ENCODE measurements around the gene HRH1. TPM values are rescaled to one million over a fixed set of nuclear protein-coding genes. Genes with fewer than 3 reads are reported as not detected.
"Not testable (repeated sequence)": the region's sequence is repeated elsewhere in the genome, so short reads cannot be mapped to it uniquely, and the experiment has no call there.

Gene HRH1
- total RNA-seq, 3 donors from 2014 or later, result 2.3 to 6.5 (median 3.6) TPM

- H3K4me1 Mint-ChIP-seq (ENCODE audit: low read depth), result peaks cover 8% of the 10 kb centered on the region
- ATAC-seq (no peak), DNase-seq (no peak)
- peaks cover 29% of the 10 kb centered on the region for H3K27me3 Mint-ChIP-seq (ENCODE audit: low read depth)
- no peak overlapping the region for H3K4me3 Mint-ChIP-seq
- no peaks in the 10 kb centered on the region for H3K36me3 Mint-ChIP-seq (ENCODE audit: insufficient read depth)
- H3K9me3 Mint-ChIP-seq, result no peaks in the 10 kb centered on the region
Measured at GRCh38 chr3:11198495-11198894, 44.2 kb downstream of the HRH1 start.

GRCh38 chr3:11199902-11200845 is 45.9 kb downstream of the HRH1 start:
- Mint-ChIP-seq H3K27me3 (ENCODE audit: low read depth) (peaks cover 27% of the 10 kb centered on the region), H3K4me1 (ENCODE audit: low read depth) (peaks cover 8% of the 10 kb centered on the region), H3K4me3 (no peak overlapping the region), H3K9me3 (no peaks in the 10 kb centered on the region), H3K36me3 (ENCODE audit: insufficient read depth) (no peaks in the 10 kb centered on the region)
- DNase-seq (no peak), ATAC-seq (no peak)

DNA sequence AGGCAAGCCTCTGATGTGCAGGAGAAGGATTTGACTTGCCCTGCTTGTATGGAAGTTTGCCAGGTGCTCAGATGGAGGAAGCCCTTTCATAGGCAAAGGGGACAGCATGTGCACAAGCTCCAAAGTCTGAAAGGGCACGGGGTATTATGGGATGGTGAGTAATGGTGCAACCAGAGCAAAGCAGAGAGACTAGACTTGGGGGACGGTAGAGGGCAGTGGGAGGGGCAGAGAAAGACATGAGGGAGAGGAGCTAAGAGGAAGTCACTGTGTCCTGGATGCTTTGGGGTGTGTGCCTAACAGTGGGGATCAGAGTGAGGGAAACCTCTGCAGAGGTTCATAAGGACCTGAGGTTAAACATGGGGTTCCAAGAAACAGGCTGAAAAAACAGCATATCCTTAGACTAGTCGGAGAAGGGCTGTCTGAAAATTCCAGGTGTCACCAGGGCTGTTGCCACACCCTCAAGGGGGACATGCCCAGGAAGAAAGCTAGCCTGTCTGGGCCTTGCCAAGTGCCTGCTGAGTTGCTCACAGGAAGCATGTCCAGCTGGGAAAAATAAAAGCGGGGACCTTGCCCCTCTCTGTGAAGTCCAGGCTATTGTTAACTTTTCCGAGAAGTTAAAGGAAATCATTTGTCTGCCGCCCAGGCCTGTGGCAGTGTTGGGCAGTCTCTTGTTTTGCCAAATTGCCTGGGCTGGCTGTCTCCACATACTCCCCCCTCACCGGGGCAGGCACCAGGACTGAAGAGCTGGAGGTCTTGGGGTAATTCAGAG is 47.1 kb downstream of the HRH1 start:
- no peak for DNase-seq
- H3K27me3 Mint-ChIP-seq (ENCODE audit: low read depth), result peaks cover 26% of the 10 kb centered on the region
- ATAC-seq, result no peak

DNA sequence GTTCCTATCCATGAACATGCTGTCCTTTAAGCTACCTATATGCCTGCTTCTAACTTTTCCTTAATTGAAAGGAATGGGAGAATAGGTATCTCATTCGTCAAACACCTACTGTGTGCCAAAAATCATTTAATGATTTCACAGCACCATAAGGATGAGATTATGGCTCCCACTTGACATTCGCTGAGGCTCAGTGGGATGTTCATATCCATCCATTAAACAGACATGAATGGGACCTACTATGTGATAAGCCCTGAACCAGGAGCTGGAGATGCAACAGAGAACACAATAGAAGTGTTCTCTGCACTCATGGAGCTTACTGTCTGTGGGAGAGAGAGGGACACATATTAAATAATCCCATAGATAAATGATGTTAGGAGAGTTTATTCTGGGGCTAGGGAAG is 49.7 kb downstream of the HRH1 start:
- Mint-ChIP-seq H3K36me3 (ENCODE audit: insufficient read depth) (no peaks in the 10 kb centered on the region), H3K9me3 (no peaks in the 10 kb centered on the region), H3K4me1 (ENCODE audit: low read depth) (no peaks in the 10 kb centered on the region), H3K4me3 (no peak overlapping the region), H3K27me3 (ENCODE audit: low read depth) (peaks cover 25% of the 10 kb centered on the region)
- no peak for DNase-seq
- no peak for ATAC-seq

More for the DNA sequence above, 47.1 kb downstream of the HRH1 start:
- no peaks in the 10 kb centered on the region for H3K36me3 Mint-ChIP-seq (ENCODE audit: insufficient read depth)
- no peak overlapping the region for H3K4me3 Mint-ChIP-seq
- H3K4me1 Mint-ChIP-seq (ENCODE audit: low read depth), result no peaks in the 10 kb centered on the region
- no peaks in the 10 kb centered on the region for H3K9me3 Mint-ChIP-seq

DNA sequence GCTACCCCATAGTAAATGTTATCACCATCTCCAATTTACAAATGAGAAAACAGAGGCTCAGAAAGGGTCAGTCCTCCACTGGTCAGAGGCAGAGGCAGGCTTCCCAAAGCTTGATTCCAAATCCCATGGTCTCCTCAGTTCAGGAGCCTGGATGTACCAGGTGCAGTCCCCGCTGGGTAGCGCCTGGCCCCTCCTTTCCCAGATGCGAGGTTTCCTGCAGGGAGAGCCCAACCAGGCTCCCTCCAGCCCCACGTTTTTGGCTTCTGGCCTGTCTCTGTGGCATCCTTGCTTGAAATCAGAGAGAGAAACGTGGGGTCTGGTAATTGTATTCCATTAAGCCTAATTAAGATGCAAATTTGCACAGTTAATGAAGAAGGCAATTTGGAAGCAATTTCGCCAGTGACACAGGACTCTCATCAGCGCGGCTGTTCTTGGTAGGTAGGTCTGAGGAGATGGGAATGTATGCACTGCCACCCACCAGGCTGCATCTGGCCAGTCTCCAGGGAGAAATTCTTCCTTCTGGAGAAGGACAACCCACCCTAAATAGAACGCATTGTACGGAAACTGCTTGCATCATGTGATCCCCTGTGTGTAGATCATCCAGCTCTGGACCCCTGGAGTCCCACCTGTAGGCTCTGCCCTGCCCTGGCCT is 50.5 kb downstream of the HRH1 start:
- Mint-ChIP-seq H3K4me1 (ENCODE audit: low read depth) (no peaks in the 10 kb centered on the region), H3K36me3 (ENCODE audit: insufficient read depth) (no peaks in the 10 kb centered on the region), H3K4me3 (no peak overlapping the region), H3K9me3 (no peaks in the 10 kb centered on the region), H3K27me3 (ENCODE audit: low read depth) (peaks cover 18% of the 10 kb centered on the region)
- no peak for ATAC-seq
- DNase-seq, result no peak

GRCh38 chr3:11205881-11206280 is 51.6 kb downstream of the HRH1 start:
- H3K4me1 Mint-ChIP-seq (ENCODE audit: low read depth); ATAC-seq; DNase-seq; H3K36me3 Mint-ChIP-seq (ENCODE audit: insufficient read depth); H3K4me3 Mint-ChIP-seq; H3K9me3 Mint-ChIP-seq: not testable (repeated sequence)
- peaks cover 18% of the 10 kb centered on the region for H3K27me3 Mint-ChIP-seq (ENCODE audit: low read depth)

DNA sequence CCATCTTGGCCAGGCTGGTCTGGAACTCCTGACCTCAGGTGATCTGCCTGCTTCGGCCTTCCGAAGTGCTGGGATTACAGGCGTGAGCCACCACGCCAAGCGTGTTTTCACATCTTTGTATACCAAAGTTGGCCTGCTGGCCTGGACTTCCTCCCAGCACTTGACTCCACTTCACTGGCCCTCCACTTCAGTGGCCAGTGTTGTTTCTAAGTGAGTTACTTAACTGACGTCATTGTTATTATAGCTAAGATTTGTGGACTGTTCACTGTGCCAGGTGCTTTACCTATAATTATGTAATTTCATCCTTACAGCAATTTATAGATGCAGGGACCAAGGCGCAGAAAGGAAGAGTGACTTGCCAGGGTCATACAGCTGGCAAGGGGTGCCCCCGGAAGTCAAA is 52.0 kb downstream of the HRH1 start:
- Mint-ChIP-seq H3K36me3 (ENCODE audit: insufficient read depth) (no peaks in the 10 kb centered on the region), H3K27me3 (ENCODE audit: low read depth) (peaks cover 16% of the 10 kb centered on the region), H3K9me3 (no peaks in the 10 kb centered on the region), H3K4me3 (no peak overlapping the region), H3K4me1 (ENCODE audit: low read depth) (no peaks in the 10 kb centered on the region)
- ATAC-seq (no peak), DNase-seq (no peak)

DNA sequence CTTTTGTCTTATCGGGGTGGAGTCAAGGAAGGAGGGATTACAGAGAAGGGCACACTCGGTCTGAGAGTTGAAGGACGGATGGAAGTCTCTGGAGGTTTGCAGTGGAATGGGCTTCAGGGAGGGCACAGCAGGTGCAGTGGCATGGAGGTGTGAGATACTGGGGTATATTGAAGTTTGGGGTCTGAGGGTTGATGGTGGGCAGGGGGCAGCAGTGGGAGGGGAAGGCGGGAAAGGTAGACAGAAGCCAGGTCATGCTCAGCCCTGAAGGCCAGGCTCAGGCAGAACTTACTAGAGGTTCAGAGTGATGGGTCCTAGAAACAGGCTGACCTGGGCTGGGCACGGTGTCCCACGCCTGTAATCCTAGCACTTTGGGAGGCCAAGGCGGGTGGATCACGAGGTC is 52.7 kb downstream of the HRH1 start:
- H3K9me3 Mint-ChIP-seq, result no peaks in the 10 kb centered on the region
- DNase-seq (no peak), ATAC-seq (no peak)
- peaks cover 14% of the 10 kb centered on the region for H3K27me3 Mint-ChIP-seq (ENCODE audit: low read depth)
- H3K36me3 Mint-ChIP-seq (ENCODE audit: insufficient read depth), result no peaks in the 10 kb centered on the region
- no peak overlapping the region for H3K4me3 Mint-ChIP-seq
- no peaks in the 10 kb centered on the region for H3K4me1 Mint-ChIP-seq (ENCODE audit: low read depth)

DNA sequence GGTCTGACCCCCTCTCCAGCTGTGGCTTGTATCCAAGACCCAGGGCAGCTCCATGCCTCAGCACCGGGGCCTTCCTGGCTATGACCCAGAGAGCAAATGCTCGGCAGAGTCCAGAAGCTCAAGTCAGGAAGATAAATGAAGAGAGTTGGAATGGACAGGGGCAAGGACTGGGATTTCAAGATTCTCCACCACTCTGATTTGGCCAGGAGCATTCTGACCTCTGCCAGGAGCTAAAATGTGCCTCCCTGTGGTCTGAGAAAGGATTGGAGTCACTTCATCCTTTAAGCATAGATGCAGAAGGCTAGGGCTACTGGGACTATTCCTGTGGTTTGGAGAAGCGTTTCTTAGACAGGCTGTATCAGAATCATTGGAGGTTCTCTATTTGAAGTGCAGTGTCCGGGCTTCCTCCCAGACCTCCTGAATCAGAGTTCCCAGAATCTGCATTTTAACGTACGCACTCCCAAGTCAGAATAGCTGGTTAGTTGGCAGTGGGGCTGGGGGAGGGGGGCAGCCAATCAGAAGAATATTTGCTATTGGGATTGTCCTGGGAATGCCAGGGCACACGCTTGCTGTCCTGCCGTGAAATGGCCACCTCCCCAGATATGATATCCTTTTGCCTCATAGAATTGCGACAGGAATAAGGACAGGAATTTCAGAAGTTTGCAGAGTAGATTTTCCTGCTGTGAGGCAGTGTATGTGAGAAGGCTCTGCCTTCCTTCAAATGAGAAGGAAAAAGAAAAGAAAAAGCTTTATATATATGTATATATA is 57.4 kb downstream of the HRH1 start:
- no peak for DNase-seq
- Mint-ChIP-seq H3K4me1 (ENCODE audit: low read depth) (no peaks in the 10 kb centered on the region), H3K36me3 (ENCODE audit: insufficient read depth) (no peaks in the 10 kb centered on the region), H3K27me3 (ENCODE audit: low read depth) (peaks cover 5% of the 10 kb centered on the region), H3K9me3 (no peaks in the 10 kb centered on the region), H3K4me3 (no peak overlapping the region)
- no peak for ATAC-seq

- ATAC-seq (no peak), DNase-seq (no peak)
- H3K27me3 Mint-ChIP-seq (ENCODE audit: low read depth), result peaks cover 2% of the 10 kb centered on the region
- no peaks in the 10 kb centered on the region for H3K9me3 Mint-ChIP-seq
- H3K4me1 Mint-ChIP-seq (ENCODE audit: low read depth), result no peaks in the 10 kb centered on the region
- no peaks in the 10 kb centered on the region for H3K36me3 Mint-ChIP-seq (ENCODE audit: insufficient read depth)
- H3K4me3 Mint-ChIP-seq, result no peak overlapping the region
Measured at GRCh38 chr3:11212299-11212608, 58.0 kb downstream of the HRH1 start.

DNA sequence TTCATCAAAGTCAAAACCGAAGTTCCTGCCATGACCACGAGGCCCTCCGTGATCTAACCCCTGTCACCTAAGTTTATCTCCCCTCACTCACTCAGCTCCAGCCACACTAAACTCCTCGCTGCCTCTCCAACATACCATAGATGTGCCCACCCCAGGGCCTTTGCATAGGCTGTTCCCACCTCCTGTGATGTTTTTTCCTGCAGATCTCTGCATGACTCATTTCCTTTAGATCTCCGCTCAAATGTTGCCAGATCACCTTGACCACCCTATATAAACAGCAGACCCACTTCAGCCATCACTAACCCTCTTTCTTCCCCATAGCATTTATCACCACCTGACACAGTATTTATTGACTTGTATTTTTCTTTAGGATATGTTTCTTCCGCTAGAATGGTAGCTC is 58.5 kb downstream of the HRH1 start:
- Mint-ChIP-seq H3K9me3 (no peaks in the 10 kb centered on the region), H3K4me3 (no peak overlapping the region)

GRCh38 chr3:11213810-11214450 is 59.6 kb downstream of the HRH1 start:
- no peak overlapping the region for H3K4me3 Mint-ChIP-seq
- H3K4me1 Mint-ChIP-seq (ENCODE audit: low read depth), result no peaks in the 10 kb centered on the region
- no peaks in the 10 kb centered on the region for H3K9me3 Mint-ChIP-seq
- ATAC-seq, result no peak
- H3K36me3 Mint-ChIP-seq (ENCODE audit: insufficient read depth), result no peaks in the 10 kb centered on the region
- H3K27me3 Mint-ChIP-seq (ENCODE audit: low read depth), result peaks cover 2% of the 10 kb centered on the region
- DNase-seq, result no peak

More for the DNA sequence above, 58.5 kb downstream of the HRH1 start:
- no peaks in the 10 kb centered on the region for H3K4me1 Mint-ChIP-seq (ENCODE audit: low read depth)
- H3K27me3 Mint-ChIP-seq (ENCODE audit: low read depth), result peaks cover 2% of the 10 kb centered on the region
- H3K36me3 Mint-ChIP-seq (ENCODE audit: insufficient read depth), result no peaks in the 10 kb centered on the region
- no peak for DNase-seq
- ATAC-seq, result no peak

DNA sequence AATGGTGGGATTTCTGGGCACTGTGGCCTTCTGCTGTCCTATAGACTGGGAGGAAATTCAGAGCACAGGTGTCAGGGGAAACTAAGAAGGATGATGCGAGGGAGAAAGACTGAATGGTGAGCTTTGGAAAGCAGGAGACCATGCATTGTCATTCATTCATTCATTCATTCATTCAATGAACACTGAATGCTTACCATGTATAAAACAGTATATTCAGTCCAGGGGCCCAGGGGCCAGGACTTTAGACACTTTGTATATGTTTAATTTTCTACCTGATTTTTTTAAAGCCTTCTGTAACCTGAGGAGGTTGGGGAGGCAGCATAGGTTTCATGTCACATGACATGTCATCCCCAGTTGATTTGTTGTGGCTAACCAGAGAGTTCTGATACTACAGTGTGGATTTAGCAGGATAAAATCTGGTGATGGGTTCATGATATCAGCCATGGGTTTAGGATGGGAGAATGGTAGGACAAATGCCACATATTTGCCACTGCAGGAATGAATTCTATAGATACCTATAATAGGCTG is 60.2 kb downstream of the HRH1 start:
- no peak for DNase-seq
- Mint-ChIP-seq H3K4me3 (no peak overlapping the region), H3K36me3 (ENCODE audit: insufficient read depth) (no peaks in the 10 kb centered on the region), H3K9me3 (no peaks in the 10 kb centered on the region), H3K27me3 (ENCODE audit: low read depth) (peaks cover 2% of the 10 kb centered on the region), H3K4me1 (ENCODE audit: low read depth) (no peaks in the 10 kb centered on the region)
- ATAC-seq, result no peak

All from activated T-cell treated with anti-CD3 and anti-CD28 coated beads, Interleukin-2, amount 50 U/mL, for 4 hours (primary cell).